KOPT-K1 (cell line): ENCODE results near the gene KDM3A.
A peak's percentile ranks its signal among the peaks of the same experiment; 100 is the strongest.

Source experiments
- H3K27ac ChIP-seq: fragments of 200-600 bp; sonication (generic); 2 replicates; pipeline ENCODE4 v1.5.1; 2016; ENCODE audit warnings: antibody characterized with exemption, mild to moderate bottlenecking, low read depth, low read length; ENCODE audit not compliant: poor library complexity, severe bottlenecking
- H3K36me3 ChIP-seq: fragments of 200-600 bp; sonication (generic); 2 replicates; pipeline ENCODE4 v1.5.1; 2017; ENCODE audit warnings: antibody characterized with exemption, mild to moderate bottlenecking, low read length, moderate library complexity; ENCODE audit not compliant: insufficient read depth
- H3K9me3 ChIP-seq: fragments of 200-600 bp; sonication (generic); 2 replicates; pipeline ENCODE4 v1.5.1; 2017; ENCODE audit warnings: antibody characterized with exemption, low read length, mild to moderate bottlenecking; ENCODE audit not compliant: insufficient read depth, poor library complexity, severe bottlenecking

KDM3A gene

GRCh38 chr2:86443631-86444350, 2.6 kb downstream of the KDM3A start:
- H3K36me3 ChIP-seq: peaks cover 58% of the 10 kb centered on the region
- H3K9me3 ChIP-seq: peaks cover 16% of the 10 kb centered on the region
- peak overlapping the region; percentile 4 for H3K27ac ChIP-seq

DNA sequence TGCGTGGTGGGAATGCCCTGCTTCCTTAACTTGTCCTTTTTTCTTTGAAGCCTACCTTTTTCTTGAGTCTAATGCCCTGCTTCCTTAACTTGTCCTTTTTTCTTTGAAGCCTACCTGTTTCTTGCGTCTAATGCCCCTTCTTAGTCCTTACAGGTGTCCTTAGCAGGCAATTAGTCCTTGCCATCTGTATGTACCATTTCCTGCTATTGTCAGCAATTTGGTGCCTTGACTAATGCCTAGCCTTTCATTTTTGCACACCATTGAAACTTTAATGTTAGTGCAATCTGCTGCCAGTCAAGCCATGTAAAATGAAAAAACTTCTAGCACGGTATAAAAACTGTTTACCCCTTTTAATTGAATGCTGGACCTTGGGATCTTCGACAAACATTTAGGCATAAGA, 4.3 kb downstream of the KDM3A start:
- H3K9me3 ChIP-seq: no peaks in the 10 kb centered on the region
- H3K27ac ChIP-seq: no peak overlapping the region
- H3K36me3 ChIP-seq: peaks cover 74% of the 10 kb centered on the region

DNA sequence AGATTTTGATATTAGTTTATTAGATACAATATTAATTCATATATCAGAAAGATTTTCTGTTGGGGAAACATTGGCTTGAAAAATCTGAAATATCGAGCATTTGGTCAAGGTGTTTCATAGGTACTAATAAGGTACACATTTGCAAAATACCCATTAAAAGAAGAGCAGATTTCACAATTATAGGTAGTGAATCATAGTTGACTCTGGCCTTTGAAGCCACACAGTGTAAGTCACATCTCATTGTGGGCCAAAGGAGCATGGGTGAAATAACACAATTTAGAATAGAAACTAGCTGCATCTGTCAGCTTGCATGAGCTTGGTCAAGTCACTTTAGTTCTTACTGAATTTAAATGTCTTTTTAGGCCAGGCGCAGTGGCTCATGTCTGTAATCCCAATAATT, 4.9 kb downstream of the KDM3A start:
- no peak overlapping the region for H3K27ac ChIP-seq
- H3K36me3 ChIP-seq: peaks cover 81% of the 10 kb centered on the region
- H3K9me3 ChIP-seq: no peaks in the 10 kb centered on the region

DNA sequence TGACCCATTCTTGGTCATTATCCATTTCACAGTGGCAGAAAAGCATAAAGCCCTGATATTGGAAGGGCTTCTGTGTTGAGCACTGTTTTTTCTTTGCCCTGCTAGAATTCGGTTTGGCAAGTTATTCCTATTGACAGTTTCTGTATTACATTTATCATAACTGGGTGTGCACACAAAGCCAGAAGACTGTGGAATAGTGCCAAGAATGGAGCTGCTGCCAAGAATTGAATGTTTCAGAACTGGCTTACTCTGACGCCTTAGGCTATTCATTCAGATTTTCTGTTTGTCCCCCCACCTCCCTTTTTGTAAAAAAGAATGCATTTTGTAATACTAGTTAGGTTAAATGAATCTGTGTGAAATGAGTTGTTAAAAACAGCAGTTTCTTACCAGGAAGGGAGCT, 12.7 kb downstream of the KDM3A start:
- Histone ChIP-seq H3K36me3 (peaks cover 100% of the 10 kb centered on the region), H3K27ac (no peak overlapping the region), H3K9me3 (no peaks in the 10 kb centered on the region)

- Histone ChIP-seq H3K36me3 (peaks cover 100% of the 10 kb centered on the region), H3K27ac (no peak overlapping the region)
These were observed 13.1 kb downstream of the KDM3A start for GRCh38 chr2:86454238-86454637.

DNA sequence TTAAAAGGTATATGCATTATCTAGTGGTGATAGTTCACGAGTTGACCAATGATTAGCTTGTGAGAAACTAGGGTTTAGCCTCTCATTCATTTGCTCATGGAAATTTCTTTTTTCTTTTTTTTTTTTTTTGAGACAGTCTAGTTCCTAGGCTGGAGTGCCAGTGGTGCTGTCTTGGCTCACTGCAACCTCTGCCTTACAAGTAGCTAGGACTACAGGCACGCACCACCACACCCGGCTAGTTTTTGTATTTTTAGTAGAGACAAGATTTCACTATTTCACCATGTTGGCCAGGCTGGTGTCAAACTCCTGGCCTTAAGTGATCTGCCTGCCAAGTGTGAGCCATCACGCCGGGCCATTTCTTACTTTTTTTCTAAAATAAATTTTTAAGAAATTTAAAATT, 14.0 kb downstream of the KDM3A start:
- Histone ChIP-seq H3K36me3 (peaks cover 100% of the 10 kb centered on the region), H3K27ac (no peak overlapping the region), H3K9me3 (no peaks in the 10 kb centered on the region)

More at GRCh38 chr2:86454238-86454637, 13.1 kb downstream of the KDM3A start:
- no peaks in the 10 kb centered on the region for H3K9me3 ChIP-seq

DNA sequence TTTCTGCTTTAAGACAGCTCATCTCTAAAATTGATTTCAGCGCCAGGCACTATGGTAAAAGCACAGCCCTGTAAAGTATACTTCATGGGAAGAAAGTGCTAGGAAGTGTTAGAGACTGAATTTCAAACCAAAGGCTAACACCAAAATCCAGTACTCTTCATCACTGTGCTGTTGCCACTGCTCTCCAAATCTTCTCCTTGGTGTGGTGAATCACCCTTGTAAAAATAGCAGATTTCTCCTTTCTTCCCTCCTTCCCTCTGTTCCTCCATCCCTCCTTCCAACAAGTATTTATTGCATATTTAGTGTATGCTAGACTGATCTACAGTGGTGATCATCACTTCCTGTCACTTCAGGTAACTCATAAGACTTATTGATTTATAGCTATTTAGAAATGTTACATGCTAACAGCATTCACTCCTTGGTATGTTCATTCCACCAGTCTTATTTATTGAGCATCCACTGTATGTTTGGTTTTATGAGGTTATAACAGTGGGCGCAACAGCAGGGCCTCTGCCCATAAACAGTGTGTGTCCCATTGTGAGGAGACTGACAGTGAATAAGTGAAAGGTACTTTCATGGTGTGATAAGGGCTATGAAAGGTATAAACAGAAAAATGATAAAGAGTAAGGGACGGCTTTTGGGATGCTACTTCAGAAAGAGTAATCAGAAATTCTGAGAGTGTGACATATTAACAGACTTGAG, 20.0 kb downstream of the KDM3A start:
- Histone ChIP-seq H3K27ac (no peak overlapping the region), H3K9me3 (no peaks in the 10 kb centered on the region), H3K36me3 (peaks cover 100% of the 10 kb centered on the region)

GRCh38 chr2:86464652-86465051, 23.5 kb downstream of the KDM3A start:
- no peaks in the 10 kb centered on the region for H3K9me3 ChIP-seq
- H3K36me3 ChIP-seq: peaks cover 94% of the 10 kb centered on the region
- no peak overlapping the region for H3K27ac ChIP-seq

- Histone ChIP-seq H3K27ac (peak overlapping the region; percentile 86), H3K36me3 (peaks cover 93% of the 10 kb centered on the region), H3K9me3 (no peaks in the 10 kb centered on the region)
These were observed 25.1 kb downstream of the KDM3A start for GRCh38 chr2:86466306-86466705.

DNA sequence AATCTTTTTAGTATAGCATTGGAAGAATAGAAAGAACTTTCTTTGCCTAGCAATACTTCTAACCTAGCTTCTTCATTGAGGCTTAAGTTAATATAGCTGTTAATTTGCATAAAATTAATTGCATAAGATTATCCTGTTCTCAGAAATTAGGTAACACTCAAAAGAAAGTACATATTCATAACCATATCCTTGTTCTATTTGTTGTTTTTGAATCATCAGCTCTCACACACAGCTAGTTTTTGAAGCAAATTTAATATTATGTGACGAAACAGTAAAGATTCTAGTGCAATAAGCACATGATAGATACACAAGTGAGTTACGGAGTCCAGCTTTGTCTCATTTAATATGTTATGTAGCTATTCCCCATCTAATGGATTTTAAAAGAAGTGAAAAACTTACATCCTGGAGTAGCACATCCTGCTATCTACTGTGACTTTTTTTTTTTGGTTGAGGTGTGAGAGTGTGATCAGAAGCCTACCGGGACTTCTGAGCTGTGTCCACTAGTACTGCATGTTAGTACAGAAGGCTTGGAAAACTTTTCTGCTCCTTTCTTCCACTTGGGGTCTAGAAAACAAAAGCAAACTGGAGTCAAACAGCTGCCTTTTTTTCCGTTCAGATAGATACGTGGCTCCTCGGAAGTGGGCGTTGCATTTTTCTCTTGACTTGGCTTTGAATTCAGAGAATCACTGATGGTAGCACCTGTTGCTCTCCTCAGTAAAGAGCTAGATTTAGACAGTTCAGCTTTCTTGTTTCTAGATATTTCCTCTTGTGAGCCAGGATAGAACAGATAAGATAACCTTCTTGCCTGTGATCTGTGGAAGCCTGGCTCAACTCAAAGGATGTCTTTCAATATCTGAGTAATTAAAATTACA, 27.2 kb downstream of the KDM3A start:
- H3K27ac ChIP-seq: peak overlapping the region; percentile 86
- H3K36me3 ChIP-seq: peaks cover 93% of the 10 kb centered on the region
- H3K9me3 ChIP-seq: no peaks in the 10 kb centered on the region

DNA sequence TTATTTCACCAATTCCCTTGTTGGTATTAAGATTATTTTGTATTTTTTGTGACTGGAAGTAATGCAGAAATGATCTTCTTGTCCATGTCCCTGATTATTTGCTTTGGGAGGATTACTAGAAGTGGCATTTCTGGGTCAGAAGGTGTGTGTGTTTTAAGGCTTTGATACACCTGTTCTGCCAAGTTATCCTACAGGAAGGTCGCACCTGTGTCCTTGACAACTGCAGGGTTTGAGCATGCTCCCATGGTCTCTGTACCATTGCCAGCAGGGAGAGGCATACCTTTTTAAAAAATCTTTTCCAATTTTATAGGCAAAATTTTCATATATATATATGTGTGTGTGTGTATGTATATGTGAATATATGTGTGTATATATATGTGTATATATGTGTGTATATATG, 29.7 kb downstream of the KDM3A start:
- Histone ChIP-seq H3K27ac (no peak overlapping the region), H3K36me3 (peaks cover 93% of the 10 kb centered on the region), H3K9me3 (no peaks in the 10 kb centered on the region)

- Histone ChIP-seq H3K9me3 (no peaks in the 10 kb centered on the region), H3K36me3 (peaks cover 93% of the 10 kb centered on the region), H3K27ac (no peak overlapping the region)
These were observed 30.5 kb downstream of the KDM3A start for GRCh38 chr2:86471637-86472036.

DNA sequence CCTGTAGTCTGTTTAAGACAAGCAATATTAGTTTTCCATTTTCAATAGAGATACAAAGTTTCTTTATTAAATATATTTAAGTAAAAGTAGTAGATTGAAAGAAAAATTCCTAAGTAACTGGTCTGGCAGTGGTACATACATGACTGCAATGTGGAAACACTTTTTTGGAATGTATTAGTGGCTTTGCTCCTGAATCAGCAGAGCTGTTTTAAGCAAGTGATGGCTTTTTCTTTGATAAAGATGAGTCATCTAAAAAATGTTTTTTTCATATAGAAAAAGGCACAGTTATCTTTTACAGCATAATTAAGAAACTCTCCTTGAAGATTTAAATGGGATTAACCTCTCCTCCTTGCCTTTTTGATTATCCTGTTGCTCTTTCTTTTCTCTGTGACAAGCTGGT, 34.9 kb downstream of the KDM3A start:
- Histone ChIP-seq H3K9me3 (no peaks in the 10 kb centered on the region), H3K27ac (no peak overlapping the region), H3K36me3 (peaks cover 99% of the 10 kb centered on the region)

- H3K36me3 ChIP-seq: peaks cover 100% of the 10 kb centered on the region
- H3K27ac ChIP-seq: no peak overlapping the region
- no peaks in the 10 kb centered on the region for H3K9me3 ChIP-seq
These were observed 35.7 kb downstream of the KDM3A start for GRCh38 chr2:86476918-86477317.

DNA sequence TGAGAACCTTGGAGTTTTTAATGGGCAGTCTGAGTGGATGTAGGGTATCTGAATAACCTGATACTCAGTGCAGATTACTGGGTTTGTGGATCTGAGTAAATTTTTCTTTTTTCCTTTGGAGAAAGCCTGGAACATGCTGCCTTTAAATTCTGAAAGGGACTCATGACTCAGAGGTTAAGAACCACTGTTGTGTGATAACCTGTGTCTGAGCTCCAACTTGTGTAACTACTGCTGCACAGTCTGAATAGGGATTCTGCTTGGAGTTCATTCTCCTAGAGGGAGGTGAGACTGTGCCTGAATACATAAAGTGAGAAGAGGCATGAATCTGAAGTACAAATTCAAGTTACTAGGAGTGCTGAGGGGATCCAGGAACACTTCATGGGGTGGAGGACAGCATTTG, 36.2 kb downstream of the KDM3A start:
- Histone ChIP-seq H3K9me3 (no peaks in the 10 kb centered on the region), H3K36me3 (peaks cover 100% of the 10 kb centered on the region), H3K27ac (no peak overlapping the region)
